KBM-7 (cell line): ENCODE data around the gene PPP3R1.
"Not testable (repeated sequence)": the region's sequence is repeated elsewhere in the genome, so short reads cannot be mapped to it uniquely, and the experiment has no call there.

ENCODE experiments used
- DNase-seq: peaks from one replicate; pipeline ENCODE4 v3.0.0-alpha.2; 2015
- in situ Hi-C: fragments of 300-500 bp; cut with MboI; formaldehyde crosslinking; loops from 2 replicates; pipeline ENCODE4 v1.14.3; 2020; ENCODE audit warnings: low sequenced_read_pairs, low pct_unique_long_range_greater_than_20kb, mixed read lengths

PPP3R1 gene

DNA sequence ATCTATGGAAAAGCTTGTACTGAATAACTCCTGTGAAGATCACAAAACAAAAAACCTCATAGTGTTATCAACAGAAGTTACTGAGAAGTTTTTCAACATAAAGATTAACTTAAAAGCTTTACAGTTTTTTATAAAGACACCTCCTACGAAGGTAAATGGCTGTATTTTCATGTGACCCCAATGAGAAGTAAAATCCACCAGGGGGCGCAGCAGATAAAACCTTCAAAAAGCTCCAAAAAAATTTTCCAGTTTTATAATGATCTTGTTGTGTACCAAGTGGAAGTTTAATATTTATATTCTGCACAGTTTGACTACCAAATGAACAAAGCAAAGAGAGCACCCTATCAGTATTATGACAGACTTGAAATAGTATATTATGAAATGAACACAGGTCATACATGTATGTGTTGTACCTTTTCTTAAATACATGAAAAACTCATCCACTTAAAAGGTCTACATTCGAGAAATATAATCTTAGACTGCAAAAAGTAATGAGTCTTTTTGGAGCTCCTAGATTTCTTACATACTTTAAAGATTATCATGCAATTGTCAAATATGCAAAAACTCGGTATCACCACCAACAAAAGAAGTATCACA lies 56.1 kb downstream of the PPP3R1 start:
- peak; percentile 66 for DNase-seq
- in situ Hi-C loops, result no loop called here

DNA sequence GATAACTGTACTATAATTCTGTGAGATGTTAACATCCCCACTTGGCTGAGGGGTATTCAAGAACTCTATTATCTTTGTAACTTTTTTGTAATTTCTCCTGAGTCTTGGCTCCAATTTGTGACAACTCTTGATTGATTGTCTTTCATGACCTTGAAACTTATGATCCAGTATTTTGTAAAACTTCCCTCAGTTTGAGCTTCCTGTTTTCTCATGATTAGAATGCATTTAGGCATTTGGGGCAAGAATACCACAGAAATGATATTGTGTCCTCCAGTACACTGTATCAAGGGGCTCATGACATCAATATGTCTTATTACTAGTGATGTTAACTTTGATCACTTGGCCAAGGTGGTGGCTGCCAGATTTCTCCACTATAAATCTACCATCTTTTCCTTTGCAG lies 57.2 kb downstream of the PPP3R1 start:
- DNase-seq, result no peak
- in situ Hi-C loops, result no loop called here

DNA sequence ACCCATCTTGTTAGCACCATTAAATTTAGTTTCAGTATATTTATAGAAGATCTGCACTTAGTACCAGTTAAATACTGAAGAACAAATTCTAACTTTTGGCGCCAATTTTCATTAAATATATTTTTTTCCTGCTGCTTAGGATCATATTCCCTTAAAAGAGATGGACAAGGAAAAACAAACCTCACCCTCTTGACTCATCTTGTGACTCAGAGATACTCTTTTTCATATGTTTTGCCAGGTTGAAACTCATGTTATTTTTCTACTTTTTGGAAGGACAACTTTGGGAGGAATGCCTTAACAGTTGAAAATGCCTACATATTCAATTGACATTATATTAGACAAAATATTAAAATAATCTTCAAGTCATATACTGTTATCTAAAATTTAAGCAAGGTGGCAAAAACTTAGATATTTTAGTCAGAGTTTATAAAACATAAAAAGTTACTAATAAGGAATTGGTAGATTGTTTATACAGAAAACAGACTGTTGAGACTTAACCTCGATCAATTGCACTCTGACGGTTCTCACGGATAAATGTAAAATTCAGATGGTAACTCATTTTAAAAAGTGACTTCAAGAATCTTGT lies 58.5 kb downstream of the PPP3R1 start:
- no peak for DNase-seq
- in situ Hi-C loops, result no loop called here

DNA sequence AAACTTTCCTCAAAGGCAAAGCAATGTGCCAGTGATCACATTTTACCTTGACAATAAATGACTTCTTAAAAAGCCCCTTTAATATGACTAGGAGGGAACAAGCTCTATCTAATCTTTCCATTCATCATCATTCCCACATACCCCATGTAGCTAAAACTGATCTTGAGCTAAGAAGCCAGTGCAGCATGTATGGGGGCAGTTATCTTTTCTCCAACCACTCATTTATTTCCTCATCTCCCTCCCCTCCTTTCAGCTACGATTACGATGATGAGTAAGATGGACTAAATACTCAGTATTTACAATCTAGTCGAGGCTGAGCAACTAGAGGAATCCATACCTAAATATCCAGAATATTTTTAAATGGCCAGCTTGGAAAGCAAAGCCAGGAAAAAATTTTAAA lies 59.2 kb downstream of the PPP3R1 start:
- in situ Hi-C loops, result no loop called here
- no peak for DNase-seq

DNA sequence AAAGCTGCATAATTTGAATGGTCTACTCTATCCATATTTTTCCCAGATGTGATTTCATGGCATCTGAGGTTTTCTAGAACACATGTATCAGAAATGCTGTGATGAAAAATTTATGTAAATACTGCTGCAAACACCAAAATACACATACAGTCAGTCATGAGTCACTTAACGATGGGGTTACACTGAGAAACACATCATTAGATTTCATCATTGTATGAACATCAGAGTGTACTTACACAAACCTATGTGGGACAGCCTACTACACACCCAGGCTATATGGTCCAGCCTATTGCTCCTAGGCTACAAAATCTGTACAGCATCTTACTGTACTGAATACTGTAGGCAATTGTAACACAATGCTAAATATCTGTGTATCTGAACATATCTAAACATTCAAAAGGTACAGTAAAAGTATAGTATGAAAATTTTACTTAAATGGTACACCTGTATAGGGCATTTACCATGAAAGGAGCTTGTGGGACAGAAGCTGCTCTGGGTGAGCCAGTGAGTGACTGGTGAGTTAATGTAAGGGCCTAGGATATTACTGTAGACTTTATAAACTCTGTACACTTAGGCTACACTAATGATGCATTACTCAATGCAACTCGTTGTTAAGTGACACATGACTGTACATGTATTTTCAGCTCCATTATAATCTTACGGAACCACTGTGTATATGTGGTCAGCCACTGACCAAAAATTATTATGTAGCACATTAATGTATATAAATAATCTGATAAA lies 61.2 kb downstream of the PPP3R1 start:
- DNase-seq, result no peak
- in situ Hi-C loops, result no loop called here

DNA sequence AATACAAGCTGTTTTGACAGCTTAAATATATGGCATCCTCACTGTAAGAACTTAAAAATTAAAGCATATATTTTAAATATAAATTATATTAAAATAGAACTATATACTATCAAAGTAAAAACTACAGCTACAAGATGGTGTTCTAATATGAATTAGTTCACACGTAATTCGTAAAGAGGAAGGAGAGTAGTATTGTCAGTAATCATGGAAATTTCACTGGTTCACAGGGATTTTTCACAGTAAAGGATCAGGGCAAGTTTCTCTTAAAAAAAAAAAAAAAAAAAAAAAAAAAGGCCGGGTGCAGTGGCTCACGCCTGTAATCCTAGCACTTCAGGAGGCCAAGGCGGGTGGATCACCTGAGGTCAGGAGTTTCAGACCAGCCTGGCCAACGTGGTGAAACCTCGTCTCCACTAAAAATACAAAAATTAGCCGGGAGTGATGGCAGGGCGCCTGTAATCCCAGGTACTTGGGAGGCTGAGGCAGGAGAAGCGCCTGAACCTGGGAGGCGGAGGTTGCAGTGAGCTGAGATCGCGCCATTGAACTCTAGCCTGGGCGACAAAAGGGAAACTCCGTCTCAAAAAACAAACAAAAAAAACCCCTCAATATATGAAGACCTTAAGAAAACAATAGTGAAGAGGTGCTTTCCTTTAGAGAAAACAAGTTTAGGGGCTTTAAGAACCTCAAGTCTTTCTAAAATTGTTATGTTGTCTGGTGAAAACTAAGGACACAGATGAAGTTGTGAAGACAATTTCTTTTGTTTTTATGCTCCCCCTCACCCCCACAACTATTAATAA lies 62.1 kb downstream of the PPP3R1 start:
- DNase-seq, result no peak
- in situ Hi-C loops, result no loop called here

DNA sequence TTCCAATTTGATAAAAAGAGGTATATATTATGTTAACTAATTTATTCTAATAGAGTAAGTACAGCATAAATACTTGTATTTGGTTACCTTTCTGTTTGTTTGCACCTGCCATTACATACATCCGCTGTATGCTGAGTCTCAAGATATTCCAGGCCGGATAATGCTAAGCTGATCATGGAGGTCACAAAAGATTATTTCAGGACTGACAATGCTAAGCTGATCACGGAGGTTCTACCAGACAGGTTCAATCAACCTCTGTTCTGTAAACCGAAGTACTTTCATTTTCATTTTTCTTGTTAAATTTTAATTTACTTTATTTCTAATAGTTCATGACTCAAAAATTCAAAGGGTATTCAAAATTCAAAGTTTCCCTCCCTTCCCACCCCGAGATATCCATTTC lies 63.5 kb downstream of the PPP3R1 start:
- DNase-seq, result no peak
- in situ Hi-C loops, result no loop called here

DNA sequence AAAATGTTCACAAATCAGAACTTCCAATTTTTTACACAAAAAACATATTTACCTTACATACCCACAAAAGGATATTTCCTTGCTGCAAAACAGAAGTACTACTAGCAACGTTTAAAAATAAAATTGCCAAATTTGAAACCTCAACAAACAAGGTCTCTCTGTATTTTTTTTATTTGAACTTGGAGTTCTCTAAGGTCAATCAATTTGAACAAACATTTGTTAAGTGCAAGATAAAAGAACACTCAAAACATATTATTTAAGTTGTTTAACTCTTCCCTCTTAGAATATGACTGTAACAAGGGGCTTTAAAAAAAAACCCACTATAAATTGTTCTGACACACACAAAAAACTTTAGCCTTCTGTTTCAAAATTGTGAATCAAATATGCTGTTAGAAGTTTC lies 65.0 kb downstream of the PPP3R1 start:
- no peak for DNase-seq
- in situ Hi-C loops, result no loop called here

DNA sequence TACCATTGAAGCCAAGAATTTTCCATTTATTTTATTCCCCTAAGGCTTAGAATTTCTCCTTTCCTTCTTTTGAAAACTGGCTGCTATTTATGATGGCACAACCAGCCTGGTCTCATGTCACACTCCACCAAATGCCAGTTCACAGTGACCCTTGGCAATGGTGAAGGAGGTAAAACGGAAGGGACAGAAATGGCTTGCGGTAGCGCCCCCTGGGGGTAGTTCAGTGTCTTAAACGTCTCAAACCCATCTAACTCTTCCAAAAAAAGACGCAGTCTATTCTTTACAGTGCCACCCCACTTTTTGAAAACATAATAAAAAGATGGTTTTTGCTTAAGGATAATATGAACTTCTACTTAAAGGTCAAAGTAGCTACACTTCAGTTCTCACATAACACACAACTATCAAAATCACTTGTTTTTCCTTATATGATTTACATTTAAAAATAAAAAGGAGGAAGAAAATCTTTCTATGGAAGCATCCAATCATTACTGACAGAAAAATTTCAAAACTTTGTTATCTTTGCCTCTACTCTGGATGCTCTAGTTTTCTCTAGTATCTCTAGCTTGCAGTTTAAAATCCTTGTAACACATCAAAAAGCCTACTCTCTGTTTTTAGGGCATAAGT lies 66.7 kb downstream of the PPP3R1 start:
- in situ Hi-C loops, result no loop called here
- DNase-seq, result peak; percentile 70

DNA sequence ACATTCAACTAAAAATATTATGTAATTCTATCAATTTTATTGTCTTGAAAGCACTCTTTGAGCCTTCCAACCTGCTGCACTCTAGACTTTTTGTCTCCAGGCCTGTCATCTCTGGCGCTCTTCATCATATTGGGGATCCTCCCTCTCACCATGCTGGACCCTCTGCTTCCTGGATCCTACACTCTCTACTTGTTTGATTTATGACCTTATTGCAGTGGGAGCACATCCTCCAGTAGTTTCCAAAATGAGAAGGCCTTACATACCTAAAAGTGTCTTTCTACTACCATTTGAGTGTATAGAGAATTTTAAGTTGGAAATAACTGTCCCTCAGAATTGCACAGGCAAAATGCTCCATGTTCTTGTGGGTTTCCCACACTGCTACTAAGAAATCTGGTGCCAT lies 69.4 kb downstream of the PPP3R1 start:
- DNase-seq, result no peak
- in situ Hi-C loops, result no loop called here

DNA sequence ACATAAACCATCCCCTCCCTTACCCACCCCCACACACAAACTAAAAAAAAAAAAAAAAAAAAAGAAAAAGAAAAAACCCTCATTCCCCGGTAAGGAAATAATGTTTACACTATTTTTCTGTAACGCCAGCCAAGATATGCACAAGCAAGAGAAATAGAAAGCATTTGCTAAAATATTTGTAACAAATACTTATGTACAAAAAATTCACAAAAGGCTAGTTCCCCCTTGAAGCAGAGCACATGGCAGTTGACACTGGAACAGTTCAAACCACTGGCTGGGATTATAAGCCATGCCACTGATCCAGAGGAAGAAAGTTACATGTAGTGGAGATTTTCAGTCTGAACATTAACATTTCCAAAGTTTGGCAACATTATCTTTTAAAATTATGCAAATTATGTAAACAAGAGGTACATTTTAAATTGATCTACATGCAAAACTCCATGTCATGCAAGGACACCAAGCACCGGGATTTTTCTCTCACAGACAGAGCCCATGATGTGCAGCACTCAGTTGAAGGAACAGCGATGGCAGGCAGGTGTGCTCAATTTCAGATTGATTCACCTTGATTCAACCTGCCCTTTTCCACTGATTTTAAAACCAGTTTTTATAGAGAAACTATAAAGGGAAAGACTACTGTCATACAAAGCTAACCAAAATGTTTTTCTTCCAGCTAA lies 73.2 kb downstream of the PPP3R1 start:
- DNase-seq, result no peak
- in situ Hi-C loops, result no loop called here

DNA sequence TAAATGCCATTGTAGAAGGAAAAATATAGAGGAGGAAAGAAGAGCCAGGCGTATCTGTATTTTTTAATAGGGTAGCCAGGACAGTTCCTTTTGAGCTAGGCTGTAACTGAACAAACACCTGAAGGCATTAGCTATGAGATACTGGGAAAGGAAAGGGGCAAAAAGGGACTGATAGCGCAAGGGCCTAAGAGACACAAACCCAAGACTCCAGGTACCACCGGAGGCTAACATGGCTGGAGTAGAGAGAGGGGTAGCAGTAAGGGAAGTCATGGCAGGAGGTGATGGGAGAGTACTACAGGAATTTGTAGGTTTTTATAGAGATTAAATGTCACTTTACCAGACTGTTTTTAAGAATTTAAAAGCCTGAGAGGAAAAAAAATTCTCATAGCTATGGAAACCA lies 73.9 kb downstream of the PPP3R1 start:
- no peak for DNase-seq
- in situ Hi-C loops, result no loop called here

DNA sequence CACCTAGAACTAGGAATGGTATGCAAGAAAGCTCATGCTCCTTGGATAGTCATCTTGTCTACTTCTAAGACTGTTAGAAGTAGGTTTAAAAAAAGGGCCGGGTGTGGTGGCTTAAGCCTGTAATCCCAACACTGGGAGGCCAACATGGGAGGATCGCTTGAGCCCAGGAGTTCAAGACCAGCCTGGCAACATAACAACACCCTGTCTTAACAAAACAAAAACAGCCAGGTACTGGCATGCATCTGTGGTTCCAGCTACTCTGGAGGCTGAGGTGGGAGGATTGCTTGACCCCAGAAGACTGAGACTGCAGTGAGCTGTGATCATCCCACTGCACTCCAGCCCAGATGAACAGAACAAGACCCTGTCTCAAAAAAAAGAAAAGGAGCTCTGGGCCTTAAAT lies 74.8 kb downstream of the PPP3R1 start:
- in situ Hi-C loops, result no loop called here
- DNase-seq, result no peak

DNA sequence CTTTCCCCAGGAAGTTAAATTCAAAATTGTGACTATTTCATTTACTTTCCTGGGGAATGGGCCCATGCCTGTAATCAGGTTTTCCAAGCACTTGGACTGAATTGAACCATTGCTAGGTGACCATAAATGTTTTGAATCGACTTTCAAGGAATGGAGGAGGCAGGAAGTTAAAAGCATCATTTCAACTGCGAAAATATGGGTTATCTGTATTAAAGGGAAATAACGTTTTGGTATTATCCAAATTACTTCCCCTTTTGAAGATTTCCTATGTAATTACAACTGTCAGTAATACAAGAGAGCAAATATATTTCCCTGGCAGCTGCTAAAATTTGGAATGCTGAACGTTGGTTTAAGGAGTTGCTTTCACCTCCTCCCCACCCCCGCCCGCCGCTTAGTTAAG lies 75.7 kb downstream of the PPP3R1 start:
- in situ Hi-C loops, result no loop called here

DNA sequence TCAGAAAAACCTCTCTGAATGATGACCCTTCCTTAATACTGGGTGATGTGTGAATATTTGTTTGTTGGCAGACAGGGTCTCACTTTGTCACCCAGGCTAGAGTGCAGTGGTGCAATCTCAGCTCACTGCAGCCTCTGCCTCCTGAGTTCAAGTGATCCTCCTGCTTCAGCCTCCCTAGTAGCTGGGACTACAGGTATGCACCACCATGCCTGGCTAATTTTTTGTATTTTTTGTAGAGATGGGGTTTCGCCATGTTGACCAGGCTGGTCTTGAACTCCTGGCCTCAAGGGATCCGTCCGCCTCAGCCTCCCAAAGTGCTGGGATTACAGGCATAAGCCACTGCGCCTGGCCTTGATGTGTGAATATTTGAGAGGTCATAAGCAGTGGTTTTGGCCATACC lies 77.1 kb downstream of the PPP3R1 start:
- in situ Hi-C loops, DNase-seq: not testable (repeated sequence)

More for the DNA sequence above, 75.7 kb downstream of the PPP3R1 start:
- no peak for DNase-seq

DNA sequence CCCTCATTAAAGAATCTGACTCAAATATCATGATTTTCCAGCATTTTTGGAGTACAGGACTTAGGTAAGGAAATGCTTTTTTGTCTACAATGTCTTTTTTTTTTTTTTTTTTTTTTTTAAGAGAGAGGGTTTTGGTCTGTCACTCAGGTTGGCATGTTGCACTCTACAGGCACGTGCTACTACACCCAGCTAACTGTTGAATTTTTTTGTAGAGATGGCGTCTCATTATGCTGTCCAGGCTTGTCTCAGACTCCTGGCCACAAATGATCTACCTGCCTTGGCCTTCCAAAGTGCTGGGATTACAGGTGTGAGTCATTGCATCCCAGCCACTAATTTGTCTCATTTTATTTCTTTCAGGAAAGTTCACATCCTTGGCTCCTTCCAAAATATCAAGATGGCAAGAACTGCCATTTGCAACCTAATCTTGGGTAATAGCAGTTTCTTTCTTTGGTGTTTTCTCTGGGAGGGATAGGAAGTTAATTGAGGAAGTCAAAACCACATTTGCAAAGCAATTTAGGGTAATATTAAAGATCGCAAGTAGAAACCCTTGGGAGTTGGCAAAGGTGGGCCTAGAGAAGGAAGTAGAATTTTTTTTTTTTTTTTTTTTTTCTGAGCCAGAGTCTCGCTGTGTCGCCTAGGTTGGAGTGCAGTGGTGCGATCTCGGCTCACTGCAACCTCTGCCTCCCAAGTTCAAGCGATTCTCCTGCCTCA lies 79.2 kb downstream of the PPP3R1 start:
- in situ Hi-C loops, result no loop called here

DNA sequence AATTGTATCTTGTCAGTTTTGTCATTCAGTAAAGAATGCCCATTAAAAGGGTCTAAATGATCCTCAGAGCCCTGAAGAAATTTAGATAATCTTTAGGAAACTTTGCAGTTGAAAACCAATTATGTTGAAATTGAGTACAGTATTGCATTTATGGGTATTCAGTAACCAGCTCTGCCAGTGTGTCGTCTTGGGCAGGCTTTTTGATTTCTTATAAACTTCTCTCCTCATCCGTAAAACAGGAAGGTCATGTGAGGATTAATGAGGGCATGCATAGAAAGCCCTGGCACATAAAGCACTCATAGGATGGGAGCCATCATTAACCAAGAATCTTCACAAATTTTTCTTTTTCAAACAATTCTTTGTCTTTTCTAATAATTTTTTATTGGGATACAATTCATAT lies 79.8 kb downstream of the PPP3R1 start:
- in situ Hi-C loops, result no loop called here
- DNase-seq, result no peak

More for the DNA sequence above, 79.2 kb downstream of the PPP3R1 start:
- peak; percentile 94 for DNase-seq

DNA sequence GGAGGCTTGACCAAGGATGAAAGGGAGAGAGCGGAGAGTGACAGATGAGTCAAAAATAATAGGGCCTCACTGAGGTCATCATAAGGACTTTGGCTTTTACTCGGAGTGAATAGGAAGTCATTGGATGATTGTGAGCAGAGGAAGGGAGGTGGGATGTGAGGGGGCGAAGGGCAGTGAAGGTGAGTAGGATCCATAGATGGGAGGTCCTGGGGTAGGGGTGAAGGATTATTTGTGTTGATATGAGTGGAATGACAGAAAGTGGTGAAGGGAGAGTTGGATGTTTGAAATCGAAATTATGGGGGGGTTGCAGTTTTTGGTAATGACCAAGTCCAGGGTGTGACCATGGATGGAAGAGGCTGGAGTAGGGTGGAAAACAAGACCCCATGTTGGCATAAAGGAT lies 80.6 kb downstream of the PPP3R1 start:
- in situ Hi-C loops, result no loop called here
- DNase-seq, result no peak
